Dermis microvascular lymphatic vessel endothelial cell (primary cell): ENCODE data around the gene USP17L15. TPM values are rescaled to one million over a fixed set of nuclear protein-coding genes. Genes with fewer than 3 reads are reported as not detected.
"Not testable (repeated sequence)": the region's sequence is repeated elsewhere in the genome, so short reads cannot be mapped to it uniquely, and the experiment has no call there.

Source experiments
- DNase-seq, 2 donors: peaks; one replicate each; pipeline versions ENCODE4 v3.0.0 to v3.0.0-alpha.2; 2010; ENCODE audit warnings: low read depth in 2 of 2
- total RNA-seq: library from RNA; depleted of rRNA; stranded (reverse); fragments of >200 nt; gene quantifications from 2 replicates; pipeline ENCODE4 v1.2.1, GENCODE V29; 2014

The USP17L15 gene
- not detected in 2 replicates for total RNA-seq

- DNase-seq = not testable (repeated sequence)
Measured at GRCh38 chr4:9234085-9234484, at the start of gene USP17L15. USP17L15 (plus strand) TSS chr4:9234385; CDS start chr4:9234385, 0 bp downstream.

GRCh38 chr4:9210357-9210756 is 23.8 kb upstream of the USP17L15 start, which contains the start of gene USP17L10:
USP17L10 (plus strand) TSS chr4:9210657; CDS start chr4:9210657, 0 bp downstream.
- DNase-seq = not testable (repeated sequence)

DNA sequence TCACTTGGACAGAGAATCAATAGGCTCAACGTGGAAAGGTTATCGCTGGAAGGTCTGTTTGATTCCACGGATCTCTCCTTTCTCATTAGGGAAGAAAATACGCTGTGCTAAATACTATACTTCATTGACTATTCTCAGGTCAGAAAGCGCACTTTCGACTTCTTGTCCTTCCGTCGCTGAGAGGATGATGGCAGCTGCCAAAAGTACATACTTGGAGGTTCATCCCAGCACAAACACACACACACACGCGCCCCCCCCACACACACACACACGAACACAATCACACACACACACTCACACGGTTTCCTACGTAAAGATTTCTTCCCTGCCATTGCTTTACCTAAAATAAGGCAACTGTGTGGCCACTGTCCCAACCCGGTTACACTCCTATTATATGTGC is 19.5 kb upstream of the USP17L15 start:
- not testable (repeated sequence) for DNase-seq

- DNase-seq = not testable (repeated sequence)
Measured at GRCh38 chr4:9215105-9215504, 19.1 kb upstream of the USP17L15 start, which contains the start of gene USP17L11. USP17L11 (plus strand) TSS chr4:9215405; CDS start chr4:9215405, 0 bp downstream.

DNA sequence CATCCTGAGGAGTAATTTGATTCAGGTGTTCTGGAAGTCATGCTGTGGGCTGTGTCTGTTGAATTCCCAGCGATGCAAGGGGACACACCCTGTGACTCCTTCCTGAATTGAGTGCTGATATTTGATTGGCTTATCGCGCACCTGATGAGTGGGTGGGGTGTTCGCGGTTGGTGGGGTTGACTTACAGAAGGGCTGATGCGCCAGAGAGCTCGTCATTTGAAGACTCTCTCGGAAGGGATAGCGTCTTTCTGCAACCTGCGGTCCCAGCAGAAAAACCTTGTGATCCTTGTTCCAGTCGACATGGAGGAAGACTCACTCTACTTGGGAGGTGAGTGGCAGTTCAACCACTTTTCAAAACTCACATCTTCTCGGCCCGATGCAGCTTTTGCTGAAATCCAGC is 14.3 kb upstream of the USP17L15 start, which contains the start of gene USP17L12:
Gene USP17L12, plus strand, starts transcription at position 301 of the 400 bp plus-strand sequence. Its CDS starts 0 bp downstream, at position 301.
- not testable (repeated sequence) for DNase-seq

- not testable (repeated sequence) for DNase-seq
Measured at GRCh38 chr4:9224596-9224995, 9.6 kb upstream of the USP17L15 start, which contains the start of gene USP17L13. USP17L13 (plus strand) TSS chr4:9224896; CDS start chr4:9224896, 0 bp downstream.

- not testable (repeated sequence) for DNase-seq
Measured at GRCh38 chr4:9230249-9230648, 3.9 kb upstream of the USP17L15 start.

GRCh38 chr4:9238461-9238860 is 4.3 kb downstream of the USP17L15 start:
- DNase-seq = not testable (repeated sequence)

- not testable (repeated sequence) for DNase-seq
Measured at GRCh38 chr4:9243579-9243978, 9.4 kb downstream of the USP17L15 start, which contains the start of gene USP17L17. USP17L17 (plus strand) TSS chr4:9243879; CDS start chr4:9243879, 0 bp downstream.

DNA sequence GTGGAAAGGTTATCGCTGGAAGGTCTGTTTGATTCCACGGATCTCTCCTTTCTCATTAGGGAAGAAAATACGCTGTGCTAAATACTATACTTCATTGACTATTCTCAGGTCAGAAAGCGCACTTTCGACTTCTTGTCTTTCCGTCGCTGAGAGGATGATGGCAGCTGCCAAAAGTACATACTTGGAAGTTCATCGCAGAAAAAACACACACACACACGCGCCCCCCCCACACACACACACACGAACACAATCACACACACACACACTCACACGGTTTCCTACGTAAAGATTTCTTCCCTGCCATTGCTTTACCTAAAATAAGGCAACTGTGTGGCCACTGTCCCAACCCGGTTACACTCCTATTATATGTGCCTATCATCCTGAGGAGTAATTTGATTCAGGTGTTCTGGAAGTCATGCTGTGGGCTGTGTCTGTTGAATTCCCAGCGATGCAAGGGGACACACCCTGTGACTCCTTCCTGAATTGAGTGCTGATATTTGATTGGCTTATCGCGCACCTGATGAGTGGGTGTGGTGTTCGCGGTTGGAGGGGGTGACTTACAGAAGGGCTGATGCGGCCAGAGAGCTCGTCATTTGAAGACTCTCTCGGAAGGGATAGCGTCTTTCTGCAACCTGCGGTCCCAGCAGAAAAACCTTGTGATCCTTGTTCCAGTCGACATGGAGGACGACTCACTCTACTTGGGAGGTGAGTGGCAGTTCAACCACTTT is 13.9 kb downstream of the USP17L15 start, which contains the start of gene USP17L18:
Gene USP17L18, plus strand, starts transcription at position 678 of the 728 bp plus-strand sequence. Its CDS starts 0 bp downstream, at position 678.
- not testable (repeated sequence) for DNase-seq

DNA sequence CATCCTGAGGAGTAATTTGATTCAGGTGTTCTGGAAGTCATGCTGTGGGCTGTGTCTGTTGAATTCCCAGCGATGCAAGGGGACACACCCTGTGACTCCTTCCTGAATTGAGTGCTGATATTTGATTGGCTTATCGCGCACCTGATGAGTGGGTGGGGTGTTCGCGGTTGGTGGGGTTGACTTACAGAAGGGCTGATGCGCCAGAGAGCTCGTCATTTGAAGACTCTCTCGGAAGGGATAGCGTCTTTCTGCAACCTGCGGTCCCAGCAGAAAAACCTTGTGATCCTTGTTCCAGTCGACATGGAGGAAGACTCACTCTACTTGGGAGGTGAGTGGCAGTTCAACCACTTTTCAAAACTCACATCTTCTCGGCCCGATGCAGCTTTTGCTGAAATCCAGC is 18.9 kb downstream of the USP17L15 start, which contains the start of gene USP17L19:
Gene USP17L19, plus strand, starts transcription at position 301 of the 400 bp plus-strand sequence. Its CDS starts 0 bp downstream, at position 301.
- DNase-seq = not testable (repeated sequence)

DNA sequence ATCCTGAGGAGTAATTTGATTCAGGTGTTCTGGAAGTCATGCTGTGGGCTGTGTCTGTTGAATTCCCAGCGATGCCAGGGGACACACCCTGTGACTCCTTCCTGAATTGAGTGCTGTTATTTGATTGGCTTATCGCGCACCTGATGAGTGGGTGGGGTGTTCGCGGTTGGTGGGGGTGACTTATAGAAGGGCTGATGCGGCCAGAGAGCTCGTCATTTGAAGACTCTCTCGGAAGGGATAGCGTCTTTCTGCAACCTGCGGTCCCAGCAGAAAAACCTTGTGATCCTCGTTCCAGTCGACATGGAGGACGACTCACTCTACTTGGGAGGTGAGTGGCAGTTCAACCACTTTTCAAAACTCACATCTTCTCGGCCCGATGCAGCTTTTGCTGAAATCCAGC is 23.6 kb downstream of the USP17L15 start, which contains the start of gene USP17L20:
Gene USP17L20, plus strand, starts transcription at position 301 of the 400 bp plus-strand sequence. Its CDS starts 0 bp downstream, at position 301.
- not testable (repeated sequence) for DNase-seq

DNA sequence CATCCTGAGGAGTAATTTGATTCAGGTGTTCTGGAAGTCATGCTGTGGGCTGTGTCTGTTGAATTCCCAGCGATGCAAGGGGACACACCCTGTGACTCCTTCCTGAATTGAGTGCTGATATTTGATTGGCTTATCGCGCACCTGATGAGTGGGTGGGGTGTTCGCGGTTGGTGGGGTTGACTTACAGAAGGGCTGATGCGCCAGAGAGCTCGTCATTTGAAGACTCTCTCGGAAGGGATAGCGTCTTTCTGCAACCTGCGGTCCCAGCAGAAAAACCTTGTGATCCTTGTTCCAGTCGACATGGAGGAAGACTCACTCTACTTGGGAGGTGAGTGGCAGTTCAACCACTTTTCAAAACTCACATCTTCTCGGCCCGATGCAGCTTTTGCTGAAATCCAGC is 28.4 kb downstream of the USP17L15 start, which contains the start of gene USP17L21:
Gene USP17L21, plus strand, starts transcription at position 301 of the 400 bp plus-strand sequence. Its CDS starts 0 bp downstream, at position 301.
- DNase-seq = not testable (repeated sequence)

DNA sequence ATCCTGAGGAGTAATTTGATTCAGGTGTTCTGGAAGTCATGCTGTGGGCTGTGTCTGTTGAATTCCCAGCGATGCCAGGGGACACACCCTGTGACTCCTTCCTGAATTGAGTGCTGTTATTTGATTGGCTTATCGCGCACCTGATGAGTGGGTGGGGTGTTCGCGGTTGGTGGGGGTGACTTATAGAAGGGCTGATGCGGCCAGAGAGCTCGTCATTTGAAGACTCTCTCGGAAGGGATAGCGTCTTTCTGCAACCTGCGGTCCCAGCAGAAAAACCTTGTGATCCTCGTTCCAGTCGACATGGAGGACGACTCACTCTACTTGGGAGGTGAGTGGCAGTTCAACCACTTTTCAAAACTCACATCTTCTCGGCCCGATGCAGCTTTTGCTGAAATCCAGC is 33.1 kb downstream of the USP17L15 start, which contains the start of gene USP17L22:
Gene USP17L22, plus strand, starts transcription at position 301 of the 400 bp plus-strand sequence. Its CDS starts 0 bp downstream, at position 301.
- not testable (repeated sequence) for DNase-seq

DNA sequence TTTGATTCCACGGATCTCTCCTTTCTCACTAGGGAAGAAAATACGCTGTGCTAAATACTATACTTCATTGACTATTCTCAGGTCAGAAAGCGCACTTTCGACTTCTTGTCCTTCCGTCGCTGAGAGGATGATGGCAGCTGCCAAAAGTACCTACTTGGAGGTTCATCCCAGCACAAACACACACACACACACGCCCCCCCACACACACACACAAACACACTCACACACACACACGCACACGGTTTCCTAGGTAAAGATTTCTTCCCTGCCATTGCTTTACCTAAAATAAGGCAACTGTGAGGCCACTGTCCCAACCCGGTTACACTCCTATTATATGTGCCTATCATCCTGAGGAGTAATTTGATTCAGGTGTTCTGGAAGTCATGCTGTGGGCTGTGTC is 37.5 kb downstream of the USP17L15 start:
- not testable (repeated sequence) for DNase-seq

Other genes with a start within 250 kb of the USP17L15 start
- gene FAM90A26, start 64.0 kb upstream of the USP17L15 start, total RNA-seq = not detected in 2 replicates
- gene USP17L10, start 23.7 kb upstream of the USP17L15 start, total RNA-seq = not detected in 2 replicates
- gene USP17L11, start 19.0 kb upstream of the USP17L15 start, total RNA-seq = not detected in 2 replicates
- not detected in 2 replicates for gene USP17L12, start 14.2 kb upstream of the USP17L15 start, total RNA-seq
- not detected in 2 replicates for gene USP17L13, start 9.5 kb upstream of the USP17L15 start, total RNA-seq
- not detected in 2 replicates for gene USP17L17, start 9.5 kb downstream of the USP17L15 start, total RNA-seq
- not detected in 2 replicates for gene USP17L18, start 14.2 kb downstream of the USP17L15 start, total RNA-seq
- gene USP17L19, start 19.0 kb downstream of the USP17L15 start, total RNA-seq = not detected in 2 replicates
- not detected in 2 replicates for gene USP17L20, start 23.7 kb downstream of the USP17L15 start, total RNA-seq
- not detected in 2 replicates for gene USP17L21, start 28.5 kb downstream of the USP17L15 start, total RNA-seq
- not detected in 2 replicates for gene USP17L22, start 33.2 kb downstream of the USP17L15 start, total RNA-seq
- gene USP17L24, start 90.8 kb downstream of the USP17L15 start, total RNA-seq = not detected in 2 replicates
- not detected in 2 replicates for gene USP17L25, start 95.5 kb downstream of the USP17L15 start, total RNA-seq
- gene USP17L26, start 100.3 kb downstream of the USP17L15 start, total RNA-seq = not detected in 2 replicates
- not detected in 2 replicates for gene USP17L5, start 105.0 kb downstream of the USP17L15 start, total RNA-seq
- gene USP17L27, start 109.8 kb downstream of the USP17L15 start, total RNA-seq = not detected in 2 replicates
- not detected in 2 replicates for gene USP17L28, start 114.5 kb downstream of the USP17L15 start, total RNA-seq
- not detected in 2 replicates for gene USP17L29, start 119.3 kb downstream of the USP17L15 start, total RNA-seq
- not detected in 2 replicates for gene USP17L30, start 128.7 kb downstream of the USP17L15 start, total RNA-seq
- gene DEFB131A, start 210.0 kb downstream of the USP17L15 start, total RNA-seq = not detected in 2 replicates